Psoas muscle (tissue), 8 donors: Measurements from ENCODE around the gene FAM117B. TPM values are rescaled to one million over a fixed set of nuclear protein-coding genes. Genes with fewer than 3 reads are reported as not detected.

Source experiments
- ATAC-seq, 4 donors: fragments of 200-7000 bp; cut with Tn5 transposase; one replicate each; pipeline ENCODE4 v1.9.1; 2020; ENCODE audit warnings: moderate library complexity in 3 of 4, mild to moderate bottlenecking in 2 of 4
- DNase-seq, 2 donors: peaks; one replicate each; pipeline ENCODE4 v3.0.0-alpha.2; 2020
- H3K27ac ChIP-seq: fragments of 200-600 bp; one replicate; pipeline ENCODE4 v1.8.0; 2022
- H3K27me3 ChIP-seq, 3 donors: fragments of 200-600 bp in 1 of 3; one replicate each; pipeline versions ENCODE4 v1.6.1 to v1.8.0; 2013 to 2022; ENCODE audit warnings: low read length in 2 of 3, mild to moderate bottlenecking in 2 of 3, moderate library complexity in 1 of 3; ENCODE audit not compliant: insufficient read depth in 3 of 3
- H3K36me3 ChIP-seq, 2 donors: fragments of 200-600 bp in 1 of 2; one replicate each; pipeline versions ENCODE4 v1.6.1 to v1.8.0; 2013 to 2022; ENCODE audit warnings: low read depth in 1 of 2, mild to moderate bottlenecking in 1 of 2, moderate library complexity in 1 of 2; ENCODE audit not compliant: insufficient read depth in 1 of 2
- H3K4me1 ChIP-seq: fragments of 200-600 bp; one replicate; pipeline ENCODE4 v1.8.0; 2022
- H3K4me3 ChIP-seq: fragments of 200-600 bp; one replicate; pipeline ENCODE4 v1.8.0; 2022; ENCODE audit warnings: mild to moderate bottlenecking
- H3K9me3 ChIP-seq: fragments of 200-600 bp; one replicate; pipeline ENCODE4 v1.8.0; 2022
- CTCF ChIP-seq: fragments of 200-600 bp; IDR thresholded peaks from one replicate; pipeline ENCODE4 v1.8.0; 2022; ENCODE audit warnings: antibody characterized with exemption
- WGBS, 3 donors: extraction: QIAGEN DNeasy Blood & Tissue Kit; methylation state at CpG; one replicate each; pipeline versions ENCODE4 v1.1.6 to v1.1.7; 2013; 5-methylcytosine and 5-hydroxymethylcytosine counted together
- intact Hi-C, 2 donors: fragments of 100-400 bp; cut with DNase I; formaldehyde crosslinking; loops; one replicate each; pipeline versions ENCODE4 v1.11.0 to v1.14.2; 2022
- polyA plus RNA-seq, 3 donors: library from polyadenylated mRNA; stranded (reverse); fragments of 200-250 nt; gene quantifications; one replicate each; pipeline ENCODE4 v1.2.3, GENCODE V29; 2013
- total RNA-seq, 4 donors: library from RNA; stranded (reverse); fragmentation: NEBNext Ultra II Directional in 2 of 4; extraction: Animal tissue kit (Norgen Biotek cat#: 25700) in 2 of 4; gene quantifications; one replicate each; pipeline versions ENCODE4 v1.2.1 to v1.2.4, GENCODE V29; 2021 to 2023
- donor health status: healthy with polysubstance abuse.
- donor health status: DM: no; HTN: no; CAD: no; lungs with moderate emphysema.
- donor health status: Bipolar disorder and iron deficiency.
- donor health status: healthy.
- donor health status: DM: yes; HTN: yes; CAD: no.
- donor health status: DM: no; HTN: no; CAD: no.
- donor health status: DM: no; HTN: no; CAD: no.
- donor health status: DM: yes; HTN: yes; CAD: no.

Gene FAM117B
- total and polyA plus RNA-seq, 7 donors, result 0.31 to 2.4 (median 0.75) TPM

GRCh38 chr2:202599105-202599504 is 35.7 kb upstream of the FAM117B start:
- TF ChIP-seq CTCF, result no peak
- 88 to 100% (median 92%) methylated on average over 2 of the region's 2 CpGs for WGBS, 3 donors
- no peak for ATAC-seq

GRCh38 chr2:202599911-202600310 is 34.9 kb upstream of the FAM117B start:
- DNase-seq (no peak), ATAC-seq (no peak)
- intact Hi-C loops, result no loop called here
- 72 to 76% (median 74%) methylated on average over 4 of the region's 4 CpGs for WGBS, 3 donors
- H3K4me3 ChIP-seq, result no peak overlapping the region
- H3K4me1 ChIP-seq, result no peaks in the 10 kb centered on the region
- H3K27me3 ChIP-seq, result no peaks in the 10 kb centered on the region
- TF ChIP-seq CTCF, result no peak
- H3K27ac ChIP-seq, result no peak overlapping the region
- H3K36me3 ChIP-seq, result no peaks in the 10 kb centered on the region
- no peaks in the 10 kb centered on the region for H3K9me3 ChIP-seq

More at GRCh38 chr2:202599105-202599504, 35.7 kb upstream of the FAM117B start:
- H3K27ac ChIP-seq, result no peak overlapping the region
- no peaks in the 10 kb centered on the region for H3K9me3 ChIP-seq
- no peak overlapping the region for H3K4me3 ChIP-seq
- no peaks in the 10 kb centered on the region for H3K4me1 ChIP-seq
- no peaks in the 10 kb centered on the region for H3K27me3 ChIP-seq
- H3K36me3 ChIP-seq, result no peaks in the 10 kb centered on the region
- DNase-seq, result no peak
- intact Hi-C loops, result no loop called here

GRCh38 chr2:202604699-202605098 is 30.1 kb upstream of the FAM117B start:
- no peak for TF ChIP-seq CTCF

GRCh38 chr2:202605174-202605573 is 29.6 kb upstream of the FAM117B start:
- H3K36me3 ChIP-seq, result no peaks in the 10 kb centered on the region
- no peak for ATAC-seq
- no peak for TF ChIP-seq CTCF
- DNase-seq, result no peak
- no peaks in the 10 kb centered on the region for H3K27me3 ChIP-seq
- H3K4me1 ChIP-seq, result no peaks in the 10 kb centered on the region
- no peak overlapping the region for H3K27ac ChIP-seq
- intact Hi-C loops, result no loop called here
- H3K4me3 ChIP-seq, result no peak overlapping the region
- WGBS, 3 donors, result 79 to 86% (median 85%) methylated on average over 1 of the region's 1 CpG
- H3K9me3 ChIP-seq, result no peaks in the 10 kb centered on the region

More at GRCh38 chr2:202604699-202605098, 30.1 kb upstream of the FAM117B start:
- H3K36me3 ChIP-seq, result no peaks in the 10 kb centered on the region
- H3K4me1 ChIP-seq, result no peaks in the 10 kb centered on the region
- intact Hi-C loops, result no loop called here
- ATAC-seq (no peak), DNase-seq (no peak)
- H3K4me3 ChIP-seq, result no peak overlapping the region
- H3K9me3 ChIP-seq, result no peaks in the 10 kb centered on the region
- 61 to 71% (median 67%) methylated on average over 4 of the region's 4 CpGs for WGBS, 3 donors
- no peak overlapping the region for H3K27ac ChIP-seq
- H3K27me3 ChIP-seq, result no peaks in the 10 kb centered on the region

- intact Hi-C loops, result no loop called here
- Histone ChIP-seq H3K36me3 (no peaks in the 10 kb centered on the region), H3K9me3 (no peaks in the 10 kb centered on the region), H3K4me3 (no peak overlapping the region), H3K4me1 (no peaks in the 10 kb centered on the region), H3K27ac (no peak overlapping the region), H3K27me3 (peaks cover 0 to 5% (median 0%) of the 10 kb centered on the region in 3 donors)
- TF ChIP-seq CTCF, result no peak
- DNase-seq, result no peak
- no peak for ATAC-seq
- WGBS, 3 donors, result 85 to 96% (median 92%) methylated on average over 2 of the region's 2 CpGs
These were observed 26.5 kb upstream of the FAM117B start for GRCh38 chr2:202608142-202608852.
